Fibroblast of peridontal ligament (primary cell): ENCODE measurements around the gene AK6.
"Not testable (repeated sequence)": the region's sequence is repeated elsewhere in the genome, so short reads cannot be mapped to it uniquely, and the experiment has no call there.

Experiments used
- DNase-seq: peaks from one replicate; pipeline ENCODE4 v3.0.0-alpha.2; 2010; ENCODE audit errors: extremely low read depth

The AK6 gene

GRCh38 chr5:69369340-69370121 is at the start of gene AK6, which contains the start of the genes RAD17 and TAF9:
Gene AK6 (minus strand): TSS chr5:69369520. CDS start chr5:69369490, 30 bp downstream.
Gene RAD17 (plus strand): TSS chr5:69369818. CDS start chr5:69372209, 2,391 bp downstream.
Gene TAF9 (minus strand): TSS chr5:69369520. CDS start chr5:69365737, 3,783 bp downstream.
- DNase-seq = peak; percentile 89

GRCh38 chr5:69418554-69418953 is 49.2 kb upstream of the AK6 start:
- no peak for DNase-seq

- DNase-seq = no peak
Observed at GRCh38 chr5:69416699-69417098, 47.4 kb upstream of the AK6 start.

- no peak for DNase-seq
Observed at GRCh38 chr5:69416180-69416579, 46.9 kb upstream of the AK6 start.

GRCh38 chr5:69415584-69415958 is 46.3 kb upstream of the AK6 start:
- DNase-seq = no peak

- DNase-seq = peak; percentile 44
Observed at GRCh38 chr5:69414885-69415583, 45.7 kb upstream of the AK6 start, which contains the start of gene MARVELD2. Gene MARVELD2 (plus strand): TSS chr5:69415116. CDS start chr5:69419386, 4,270 bp downstream.

GRCh38 chr5:69404659-69405330 is 35.5 kb upstream of the AK6 start:
- DNase-seq = no peak

- no peak for DNase-seq
Observed at GRCh38 chr5:69378376-69378775, 9.1 kb upstream of the AK6 start.

- no peak for DNase-seq
Observed at GRCh38 chr5:69374911-69375446, 5.7 kb upstream of the AK6 start.

- DNase-seq = no peak
Observed at GRCh38 chr5:69372394-69372793, 3.1 kb upstream of the AK6 start.

GRCh38 chr5:69370335-69370734 is 1.0 kb upstream of the AK6 start:
- not testable (repeated sequence) for DNase-seq

- peak; percentile 59 for DNase-seq
Observed at GRCh38 chr5:69368458-69369339, 621 bp downstream of the AK6 start.

- no peak for DNase-seq
Observed at GRCh38 chr5:69367697-69368279, 1.5 kb downstream of the AK6 start.

GRCh38 chr5:69364850-69365249 is 4.5 kb downstream of the AK6 start:
- DNase-seq = no peak

- DNase-seq = peak; percentile 20
Observed at GRCh38 chr5:69364414-69364813, 4.9 kb downstream of the AK6 start.

- no peak for DNase-seq
Observed at GRCh38 chr5:69360442-69360841, 8.9 kb downstream of the AK6 start.

- no peak for DNase-seq
Observed at GRCh38 chr5:69359699-69360098, 9.6 kb downstream of the AK6 start.

GRCh38 chr5:69350664-69351063 is 18.7 kb downstream of the AK6 start:
- DNase-seq = no peak

GRCh38 chr5:69343083-69343482 is 26.2 kb downstream of the AK6 start:
- no peak for DNase-seq

GRCh38 chr5:69341520-69342161 is 27.7 kb downstream of the AK6 start:
- no peak for DNase-seq
